Endodermal cell (in vitro differentiated cells): ENCODE data around the gene HBE1. TPM values are rescaled to one million over a fixed set of nuclear protein-coding genes. Genes with fewer than 3 reads are reported as not detected.
"Not testable (repeated sequence)": the region's sequence is repeated elsewhere in the genome, so short reads cannot be mapped to it uniquely, and the experiment has no call there.

ENCODE experiments used
- DNase-seq: peaks from one replicate; pipeline ENCODE4 v3.0.0-alpha.2; 2017
- H3K27ac ChIP-seq: 2 replicates; pipeline ENCODE4 v1.5.1; 2013; ENCODE audit warnings: mild to moderate bottlenecking, low read depth, low read length, moderate library complexity
- H3K27me3 ChIP-seq: 2 replicates; pipeline ENCODE4 v1.6.1; 2013; ENCODE audit warnings: mild to moderate bottlenecking, low read length, moderate library complexity; ENCODE audit not compliant: insufficient read depth, control insufficient read depth, poor library complexity, severe bottlenecking
- H3K36me3 ChIP-seq: 2 replicates; pipeline ENCODE4 v1.7.0; 2013; ENCODE audit warnings: mild to moderate bottlenecking, low read length, moderate library complexity; ENCODE audit not compliant: control insufficient read depth, insufficient read depth
- H3K4me1 ChIP-seq: one replicate; pipeline ENCODE4 v1.7.0; 2013; ENCODE audit warnings: low read length; ENCODE audit not compliant: control insufficient read depth, insufficient read depth
- H3K4me3 ChIP-seq: 2 replicates; pipeline ENCODE4 v1.5.1; 2013; ENCODE audit warnings: mild to moderate bottlenecking, low read length, moderate library complexity
- H3K9ac ChIP-seq: 2 replicates; pipeline ENCODE4 v1.6.1; 2013; ENCODE audit warnings: mild to moderate bottlenecking, low read length, moderate library complexity; ENCODE audit not compliant: poor library complexity, severe bottlenecking; ENCODE audit errors: extremely low read depth
- H3K9me3 ChIP-seq: 2 replicates; pipeline ENCODE4 v1.6.1; 2013; ENCODE audit warnings: mild to moderate bottlenecking, low read length, moderate library complexity; ENCODE audit not compliant: control insufficient read depth
- H3K27ac Mint-ChIP-seq: 2 replicates; pipeline ENCODE4 v1.8.0; 2020; ENCODE audit warnings: mixed read lengths
- H3K27me3 Mint-ChIP-seq: 2 replicates; pipeline ENCODE4 v1.8.0; 2021; ENCODE audit warnings: mild to moderate bottlenecking, mixed read lengths; ENCODE audit not compliant: insufficient read depth
- H3K36me3 Mint-ChIP-seq: 2 replicates; pipeline ENCODE4 v1.8.0; 2020; ENCODE audit warnings: low read depth, mixed read lengths
- H3K4me1 Mint-ChIP-seq: 2 replicates; pipeline ENCODE4 v1.8.0; 2020; ENCODE audit warnings: mixed read lengths
- H3K4me3 Mint-ChIP-seq: 2 replicates; pipeline ENCODE4 v1.8.0; 2020; ENCODE audit warnings: mild to moderate bottlenecking, moderate library complexity, mixed read lengths
- H3K9me3 Mint-ChIP-seq: 2 replicates; pipeline ENCODE4 v1.8.0; 2020; ENCODE audit warnings: mild to moderate bottlenecking, mixed read lengths
- CTCF ChIP-seq: fragments of 200-600 bp; sonication (generic); conservative IDR thresholded peaks from 2 replicates; pipeline ENCODE4 v1.5.0; 2021; ENCODE audit warnings: antibody characterized with exemption, mild to moderate bottlenecking
- WGBS, 2 experiments: methylation state at CpG; one replicate each; pipeline versions ENCODE4 v1.1.5 to v1.1.7; 2013; ENCODE audit warnings: missing lambda C conversion rate in 2 of 2, mixed read lengths in 1 of 2; ENCODE audit not compliant: insufficient coverage in 1 of 2, insufficient read length in 1 of 2; 5-methylcytosine and 5-hydroxymethylcytosine counted together
- total RNA-seq, 2 donors: library from RNA; stranded (reverse); fragmentation: NEBNext Ultra II Directional in 1 of 2; extraction: Animal tissue kit (Norgen Biotek cat#: 25700) in 1 of 2; gene quantifications; 2 replicates in 1 of 2; 3 replicates in 1 of 2; pipeline ENCODE4 v1.2.1, GENCODE V29; 2021

The HBE1 gene
- total RNA-seq, 2 donors from 2014 or later, result 0.81 to 6.1 TPM

- Histone ChIP-seq H3K36me3 (no peaks in the 10 kb centered on the region), H3K27ac (no peak overlapping the region), H3K27me3 (no peaks in the 10 kb centered on the region), H3K4me3 (no peak overlapping the region), H3K9ac (no peak overlapping the region), H3K9me3 (no peaks in the 10 kb centered on the region), H3K4me1 (no peaks in the 10 kb centered on the region)
- Mint-ChIP-seq H3K27ac (no peak overlapping the region), H3K9me3 (no peaks in the 10 kb centered on the region), H3K27me3 (no peaks in the 10 kb centered on the region), H3K4me1 (peaks cover 9% of the 10 kb centered on the region), H3K36me3 (no peaks in the 10 kb centered on the region), H3K4me3 (no peak overlapping the region)
- no peak for TF ChIP-seq CTCF
- DNase-seq, result no peak
- WGBS, 2 experiments, result 96% methylated on average over 4 of the region's 4 CpGs; no CpG with 5 or more reads in 1 of the 2 experiments
Observed at GRCh38 chr11:5250543-5251204, 19.1 kb downstream of the HBE1 start.

- not testable (repeated sequence) for H3K27ac ChIP-seq, H3K4me1 Mint-ChIP-seq, H3K36me3 Mint-ChIP-seq, H3K4me3 ChIP-seq, H3K4me1 ChIP-seq, H3K27me3 Mint-ChIP-seq, H3K4me3 Mint-ChIP-seq, DNase-seq, H3K9me3 ChIP-seq, H3K36me3 ChIP-seq, H3K9me3 Mint-ChIP-seq, H3K27me3 ChIP-seq, H3K9ac ChIP-seq, H3K27ac Mint-ChIP-seq
- 92% methylated on average over 3 of the region's 9 CpGs; no CpG with 5 or more reads in 1 of the 2 experiments for WGBS, 2 experiments
Observed at GRCh38 chr11:5249807-5250396, 19.8 kb downstream of the HBE1 start, which contains the start of gene HBG1. TSS of gene HBG1 (minus strand) at chr11:5249857. CDS start at chr11:5249804, 53 bp downstream.

- H3K27ac ChIP-seq, H3K9me3 Mint-ChIP-seq, H3K4me1 Mint-ChIP-seq, H3K9ac ChIP-seq, H3K4me3 ChIP-seq, H3K9me3 ChIP-seq, H3K27me3 ChIP-seq, H3K4me1 ChIP-seq, H3K27me3 Mint-ChIP-seq, H3K27ac Mint-ChIP-seq, H3K4me3 Mint-ChIP-seq, H3K36me3 ChIP-seq, DNase-seq, H3K36me3 Mint-ChIP-seq: not testable (repeated sequence)
- 100% methylated on average over 2 of the region's 7 CpGs; no CpG with 5 or more reads in 1 of the 2 experiments for WGBS, 2 experiments
Observed at GRCh38 chr11:5248498-5248897, 21.2 kb downstream of the HBE1 start.

- Mint-ChIP-seq H3K4me1 (peaks cover 5% of the 10 kb centered on the region), H3K4me3 (no peak overlapping the region), H3K36me3 (no peaks in the 10 kb centered on the region), H3K27ac (no peak overlapping the region), H3K9me3 (no peaks in the 10 kb centered on the region), H3K27me3 (no peaks in the 10 kb centered on the region)
- Histone ChIP-seq H3K27ac (no peak overlapping the region), H3K4me1 (no peaks in the 10 kb centered on the region), H3K9ac (no peak overlapping the region), H3K36me3 (no peaks in the 10 kb centered on the region), H3K27me3 (no peaks in the 10 kb centered on the region), H3K4me3 (no peak overlapping the region), H3K9me3 (no peaks in the 10 kb centered on the region)
- WGBS, 2 experiments, result 87% methylated on average over 3 of the region's 3 CpGs; no CpG with 5 or more reads in 1 of the 2 experiments
- DNase-seq, result no peak
- no peak for TF ChIP-seq CTCF
Observed at GRCh38 chr11:5247472-5248192, 22.1 kb downstream of the HBE1 start.
